Epithelial cell of alveolus of lung (primary cell): ENCODE measurements around the gene TPK1. TPM values are rescaled to one million over a fixed set of nuclear protein-coding genes. Genes with fewer than 3 reads are reported as not detected.

Experiments
- total RNA-seq: library from RNA; depleted of rRNA; stranded (reverse); fragments of >200 nt; gene quantifications from 2 replicates; pipeline ENCODE4 v1.2.1, GENCODE V29; 2015

TPK1 gene
- 1.1 and 3.7 TPM in 2 replicates for total RNA-seq

GRCh38 chr7:144835652-144836544 is at the start of gene TPK1:
TPK1 (minus strand) TSS chr7:144836053; CDS start chr7:144835602, 451 bp downstream.

GRCh38 chr7:144403649-144404061 is 432.2 kb downstream of the TPK1 start, which contains the start of gene NOBOX:
NOBOX (minus strand) TSS chr7:144403693.

